Measurements from ENCODE around the gene MAPRE2.
A peak's percentile ranks its signal among the peaks of the same experiment; 100 is the strongest.
"Not testable (repeated sequence)": the region's sequence is repeated elsewhere in the genome, so short reads cannot be mapped to it uniquely, and the experiment has no call there.

MAPRE2 gene

GRCh38 chr18:35157181-35157580 is 116.0 kb downstream of the MAPRE2 start:
- DNase-seq: no peak

- DNase-seq: no peak
Measured at GRCh38 chr18:35158728-35159450, 117.7 kb downstream of the MAPRE2 start.

GRCh38 chr18:35159782-35160181 is 118.6 kb downstream of the MAPRE2 start:
- no peak for DNase-seq

- DNase-seq: no peak
Measured at GRCh38 chr18:35161485-35161884, 120.3 kb downstream of the MAPRE2 start.

GRCh38 chr18:35161934-35162333 is 120.7 kb downstream of the MAPRE2 start:
- no peak for DNase-seq

GRCh38 chr18:35163014-35163539 is 121.9 kb downstream of the MAPRE2 start:
- no peak for DNase-seq

GRCh38 chr18:35163721-35164120 is 122.5 kb downstream of the MAPRE2 start:
- DNase-seq: no peak

GRCh38 chr18:35164133-35164532 is 122.9 kb downstream of the MAPRE2 start:
- DNase-seq: no peak

- no peak for DNase-seq
Measured at GRCh38 chr18:35167332-35167731, 126.1 kb downstream of the MAPRE2 start.

- no peak for DNase-seq
Measured at GRCh38 chr18:35167857-35168256, 126.6 kb downstream of the MAPRE2 start.

- DNase-seq: not testable (repeated sequence)
Measured at GRCh38 chr18:35170323-35170722, 129.1 kb downstream of the MAPRE2 start.

GRCh38 chr18:35171315-35171987 is 130.2 kb downstream of the MAPRE2 start:
- DNase-seq: no peak

- no peak for DNase-seq
Measured at GRCh38 chr18:35172009-35172408, 130.8 kb downstream of the MAPRE2 start.

- DNase-seq: no peak
Measured at GRCh38 chr18:35172451-35173035, 131.3 kb downstream of the MAPRE2 start.

GRCh38 chr18:35174093-35174731 is 133.0 kb downstream of the MAPRE2 start:
- DNase-seq: peak; percentile 60

- DNase-seq: no peak
Measured at GRCh38 chr18:35174745-35175144, 133.5 kb downstream of the MAPRE2 start.

GRCh38 chr18:35176925-35177324 is 135.7 kb downstream of the MAPRE2 start:
- no peak for DNase-seq

- DNase-seq: no peak
Measured at GRCh38 chr18:35178260-35178659, 137.0 kb downstream of the MAPRE2 start.

- DNase-seq: no peak
Measured at GRCh38 chr18:35179906-35180305, 138.7 kb downstream of the MAPRE2 start.

- no peak for DNase-seq
Measured at GRCh38 chr18:35180455-35180854, 139.2 kb downstream of the MAPRE2 start.

- DNase-seq: no peak
Measured at GRCh38 chr18:35182151-35182550, 140.9 kb downstream of the MAPRE2 start.

- no peak for DNase-seq
Measured at GRCh38 chr18:35183886-35184285, 142.7 kb downstream of the MAPRE2 start.

- DNase-seq: no peak
Measured at GRCh38 chr18:35185771-35186170, 144.6 kb downstream of the MAPRE2 start.

All from NCI-H146 (cell line).